KMS-11 (cell line): ENCODE measurements around the gene CDH4.

Source experiments
- H2AFZ ChIP-seq: fragments of 200-600 bp; sonication (generic); 2 replicates; pipeline ENCODE4 v1.6.1; 2016; ENCODE audit warnings: antibody characterized with exemption, mixed run types, low read depth
- H3K27ac ChIP-seq: fragments of 200-600 bp; sonication (generic); 2 replicates; pipeline ENCODE4 v1.6.1; 2016; ENCODE audit warnings: mild to moderate bottlenecking, mixed run types
- H3K27me3 ChIP-seq: fragments of 200-600 bp; sonication (generic); 2 replicates; pipeline ENCODE4 v1.6.1; 2017; ENCODE audit warnings: mild to moderate bottlenecking, low read depth, mixed run types, moderate library complexity; ENCODE audit not compliant: insufficient read depth
- H3K36me3 ChIP-seq: fragments of 200-600 bp; sonication (generic); 2 replicates; pipeline ENCODE4 v1.6.1; 2017; ENCODE audit warnings: mild to moderate bottlenecking, mixed run types; ENCODE audit not compliant: insufficient read depth
- H3K4me1 ChIP-seq: fragments of 200-600 bp; sonication (generic); 2 replicates; pipeline ENCODE4 v1.6.1; 2016; ENCODE audit warnings: mild to moderate bottlenecking, low read depth, mixed run types; ENCODE audit not compliant: poor library complexity, severe bottlenecking
- H3K4me2 ChIP-seq: fragments of 200-600 bp; sonication (generic); 2 replicates; pipeline ENCODE4 v1.7.0; 2016; ENCODE audit warnings: mild to moderate bottlenecking, mixed run types
- H3K4me3 ChIP-seq: fragments of 200-600 bp; sonication (generic); IDR thresholded peaks from 2 replicates; pipeline ENCODE4 v1.6.1; 2017; ENCODE audit warnings: low read depth, low read length, mixed read lengths; ENCODE audit not compliant: insufficient read depth
- H3K79me2 ChIP-seq: fragments of 200-600 bp; sonication (generic); 2 replicates; pipeline ENCODE4 v1.6.1; 2016; ENCODE audit warnings: low read depth, mixed run types; ENCODE audit not compliant: insufficient read depth
- H3K9ac ChIP-seq: fragments of 200-600 bp; sonication (generic); 2 replicates; pipeline ENCODE4 v1.6.1; 2016; ENCODE audit warnings: mild to moderate bottlenecking, mixed run types
- H4K20me1 ChIP-seq: fragments of 200-600 bp; sonication (generic); 2 replicates; pipeline ENCODE4 v1.6.1; 2016; ENCODE audit warnings: mild to moderate bottlenecking, mixed run types; ENCODE audit not compliant: insufficient read depth
- TF ChIP-seq, protein P1 (sequence below): fragments of 200-600 bp; sonication (generic); conservative IDR thresholded peaks from 2 replicates; pipeline ENCODE4 v1.6.1; 2017; ENCODE audit warnings: low read depth, mild to moderate bottlenecking, antibody characterized with exemption, low read length, moderate library complexity, mixed read lengths

The CDH4 gene

DNA sequence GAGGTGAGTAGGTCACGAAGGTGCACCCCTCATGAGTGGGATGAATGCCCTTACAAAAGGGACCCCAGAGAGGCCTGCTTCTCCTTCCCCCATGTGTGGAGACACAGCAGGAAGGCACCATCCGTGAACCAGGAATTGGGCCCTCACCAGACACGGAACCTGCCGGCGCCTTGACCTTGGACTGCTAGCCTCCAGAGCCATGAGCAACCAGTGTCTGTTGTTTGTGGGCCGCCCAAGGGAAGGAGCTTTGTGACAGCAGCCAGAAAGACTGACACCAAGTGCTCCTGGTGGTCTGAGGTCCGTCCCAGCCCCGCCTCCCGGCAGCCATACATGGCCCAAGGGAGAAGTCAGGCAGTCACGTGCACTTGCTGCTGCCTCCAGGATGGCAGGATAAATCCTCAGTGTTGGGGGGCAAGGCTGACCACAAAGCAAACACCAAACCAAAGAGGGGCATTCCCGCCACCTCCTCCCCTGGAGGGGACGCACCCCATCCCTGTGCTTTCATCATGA, 29.3 kb downstream of the CDH4 start:
- Histone ChIP-seq H4K20me1 (no peaks in the 10 kb centered on the region), H3K36me3 (no peaks in the 10 kb centered on the region), H3K9ac (no peak overlapping the region), H3K27me3 (no peaks in the 10 kb centered on the region; the same call in 1 of the 2 replicates), H3K4me2 (no peak overlapping the region), H2AFZ (no peak overlapping the region), H3K27ac (no peak overlapping the region), H3K79me2 (no peaks in the 10 kb centered on the region), H3K4me3 (no peak overlapping the region), H3K4me1 (no peaks in the 10 kb centered on the region)
- TF ChIP-seq, protein P1, sequence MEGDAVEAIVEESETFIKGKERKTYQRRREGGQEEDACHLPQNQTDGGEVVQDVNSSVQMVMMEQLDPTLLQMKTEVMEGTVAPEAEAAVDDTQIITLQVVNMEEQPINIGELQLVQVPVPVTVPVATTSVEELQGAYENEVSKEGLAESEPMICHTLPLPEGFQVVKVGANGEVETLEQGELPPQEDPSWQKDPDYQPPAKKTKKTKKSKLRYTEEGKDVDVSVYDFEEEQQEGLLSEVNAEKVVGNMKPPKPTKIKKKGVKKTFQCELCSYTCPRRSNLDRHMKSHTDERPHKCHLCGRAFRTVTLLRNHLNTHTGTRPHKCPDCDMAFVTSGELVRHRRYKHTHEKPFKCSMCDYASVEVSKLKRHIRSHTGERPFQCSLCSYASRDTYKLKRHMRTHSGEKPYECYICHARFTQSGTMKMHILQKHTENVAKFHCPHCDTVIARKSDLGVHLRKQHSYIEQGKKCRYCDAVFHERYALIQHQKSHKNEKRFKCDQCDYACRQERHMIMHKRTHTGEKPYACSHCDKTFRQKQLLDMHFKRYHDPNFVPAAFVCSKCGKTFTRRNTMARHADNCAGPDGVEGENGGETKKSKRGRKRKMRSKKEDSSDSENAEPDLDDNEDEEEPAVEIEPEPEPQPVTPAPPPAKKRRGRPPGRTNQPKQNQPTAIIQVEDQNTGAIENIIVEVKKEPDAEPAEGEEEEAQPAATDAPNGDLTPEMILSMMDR = no peak

DNA sequence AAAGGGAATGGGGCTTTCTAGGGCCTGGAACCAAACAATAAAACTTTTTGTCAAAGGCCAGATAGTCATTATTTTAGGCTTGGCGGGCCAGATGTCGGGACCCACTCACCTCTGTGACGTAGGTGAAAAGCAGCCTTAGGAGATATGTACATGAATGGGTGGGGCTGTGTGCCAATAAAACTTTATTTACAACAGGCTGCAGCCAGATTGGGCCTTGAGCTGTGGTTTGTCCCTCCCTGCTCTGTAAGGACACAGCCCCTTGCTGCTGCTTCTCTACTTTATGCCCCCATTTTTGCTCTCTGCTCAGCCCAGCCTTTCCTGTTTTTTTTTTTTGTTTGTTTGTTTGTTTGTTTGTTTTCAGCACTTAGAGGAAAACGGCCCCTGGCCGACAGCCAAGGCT, 32.7 kb downstream of the CDH4 start:
- H3K27ac ChIP-seq = no peak overlapping the region
- TF ChIP-seq, protein P1 = no peak

DNA sequence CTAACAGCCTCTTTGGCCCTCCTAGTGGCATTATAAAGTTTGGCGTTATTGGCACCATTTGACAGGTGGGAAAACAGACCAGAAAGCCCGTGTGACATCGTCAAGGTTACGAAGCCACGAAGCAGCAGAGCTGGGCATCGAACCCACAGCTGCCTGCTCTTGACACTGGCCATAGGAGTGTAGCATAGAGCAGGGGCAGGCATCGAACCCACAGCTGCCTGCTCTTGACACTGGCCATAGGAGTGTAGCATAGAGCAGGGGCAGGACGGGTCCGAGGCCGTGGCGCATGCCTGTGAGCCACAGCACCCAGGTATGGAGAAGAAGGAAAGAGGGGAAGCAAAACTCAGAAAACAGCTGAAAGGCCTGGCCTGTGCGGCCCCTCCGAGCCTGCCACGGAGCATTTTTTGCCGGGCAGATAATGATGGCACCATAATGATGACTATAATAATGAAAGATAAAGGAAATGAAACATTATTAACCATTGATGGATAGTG, 33.1 kb downstream of the CDH4 start:
- no peak overlapping the region for H2AFZ ChIP-seq
- H3K27ac ChIP-seq = no peak overlapping the region
- no peaks in the 10 kb centered on the region for H4K20me1 ChIP-seq
- TF ChIP-seq, protein P1 = no peak
- H3K4me1 ChIP-seq = no peaks in the 10 kb centered on the region
- H3K4me2 ChIP-seq = no peak overlapping the region
- H3K9ac ChIP-seq = no peak overlapping the region
- no peak overlapping the region for H3K4me3 ChIP-seq
- H3K36me3 ChIP-seq = no peaks in the 10 kb centered on the region
- no peaks in the 10 kb centered on the region for H3K27me3 ChIP-seq
- H3K79me2 ChIP-seq = no peaks in the 10 kb centered on the region

More for the DNA sequence above, 32.7 kb downstream of the CDH4 start:
- Histone ChIP-seq H2AFZ (no peak overlapping the region), H3K27me3 (no peaks in the 10 kb centered on the region), H3K4me1 (no peaks in the 10 kb centered on the region), H3K9ac (no peak overlapping the region), H3K4me2 (no peak overlapping the region), H3K79me2 (no peaks in the 10 kb centered on the region), H3K36me3 (no peaks in the 10 kb centered on the region), H4K20me1 (no peaks in the 10 kb centered on the region), H3K4me3 (no peak overlapping the region)

DNA sequence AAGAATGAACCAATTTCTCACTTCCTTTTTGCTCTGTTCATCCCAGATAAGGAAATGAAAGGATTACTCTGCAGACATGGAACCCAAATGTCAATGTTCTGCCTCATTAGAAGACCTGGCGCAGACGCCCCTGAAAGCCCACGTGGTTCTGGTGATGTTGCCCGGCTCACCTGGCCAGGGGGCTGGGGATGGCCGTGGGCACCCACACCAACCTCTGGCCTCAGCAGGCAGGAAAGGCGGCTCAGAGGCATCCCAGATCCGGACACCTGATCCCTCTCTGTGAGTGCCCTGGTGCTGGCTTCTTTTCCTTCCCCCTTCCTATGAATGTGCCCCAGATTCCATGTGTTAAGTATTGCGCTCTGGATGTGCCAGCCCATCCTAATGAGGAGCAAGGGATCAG, 33.6 kb downstream of the CDH4 start:
- Histone ChIP-seq H4K20me1 (no peaks in the 10 kb centered on the region), H3K4me3 (no peak overlapping the region), H3K4me1 (no peaks in the 10 kb centered on the region), H3K27ac (no peak overlapping the region), H3K27me3 (no peaks in the 10 kb centered on the region), H2AFZ (no peak overlapping the region), H3K9ac (no peak overlapping the region), H3K79me2 (no peaks in the 10 kb centered on the region), H3K36me3 (no peaks in the 10 kb centered on the region), H3K4me2 (no peak overlapping the region)
- TF ChIP-seq, protein P1 = no peak
